BE2C (cell line): Measurements from ENCODE around the gene GALNT4.

Source experiments
- DNase-seq: peaks from one replicate; pipeline ENCODE4 v3.0.0-alpha.2; 2020
- H3K27me3 ChIP-seq: fragments of 250-450 bp; sonication (Bioruptor Pico); 2 replicates; pipeline ENCODE4 v1.5.1; 2020; ENCODE audit warnings: mild to moderate bottlenecking
- H3K36me3 ChIP-seq: fragments of 250-450 bp; sonication (Bioruptor Pico); 2 replicates; pipeline ENCODE4 v1.5.1; 2020; ENCODE audit warnings: mild to moderate bottlenecking
- H3K4me1 ChIP-seq: fragments of 250-450 bp; sonication (Bioruptor Pico); 2 replicates; pipeline ENCODE4 v1.5.1; 2020
- H3K4me3 ChIP-seq: 2 replicates; pipeline ENCODE4 v1.5.1; 2011; ENCODE audit warnings: low read depth, low read length
- H3K9me3 ChIP-seq: fragments of 250-450 bp; sonication (Bioruptor Pico); 2 replicates; pipeline ENCODE4 v1.5.1; 2020
- TF ChIP-seq, protein P1 (sequence below): IDR thresholded peaks from 2 replicates; pipeline ENCODE4 v1.5.1; 2012; ENCODE audit warnings: mild to moderate bottlenecking, low read depth, low read length

GALNT4 gene

DNA sequence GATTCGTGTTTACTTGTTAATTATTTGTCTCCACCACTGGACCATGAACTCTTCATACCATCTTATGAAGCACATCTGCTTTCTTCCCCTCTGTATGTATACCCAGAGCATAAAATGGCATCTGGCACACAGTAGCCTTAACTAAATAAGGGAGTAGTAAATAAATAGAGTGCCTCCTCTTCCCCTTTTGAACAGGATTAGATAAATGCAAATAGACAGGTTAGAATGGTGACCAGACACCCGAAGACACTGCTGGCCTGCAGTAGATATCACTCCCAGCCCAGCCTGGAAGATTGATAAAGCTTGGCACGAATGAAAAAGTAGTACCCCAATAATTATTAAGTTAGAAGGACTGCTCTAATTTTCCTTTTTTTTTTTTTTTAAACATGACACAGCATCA, 6.9 kb downstream of the GALNT4 start:
- no peaks in the 10 kb centered on the region for H3K36me3 ChIP-seq
- TF ChIP-seq, protein P1, sequence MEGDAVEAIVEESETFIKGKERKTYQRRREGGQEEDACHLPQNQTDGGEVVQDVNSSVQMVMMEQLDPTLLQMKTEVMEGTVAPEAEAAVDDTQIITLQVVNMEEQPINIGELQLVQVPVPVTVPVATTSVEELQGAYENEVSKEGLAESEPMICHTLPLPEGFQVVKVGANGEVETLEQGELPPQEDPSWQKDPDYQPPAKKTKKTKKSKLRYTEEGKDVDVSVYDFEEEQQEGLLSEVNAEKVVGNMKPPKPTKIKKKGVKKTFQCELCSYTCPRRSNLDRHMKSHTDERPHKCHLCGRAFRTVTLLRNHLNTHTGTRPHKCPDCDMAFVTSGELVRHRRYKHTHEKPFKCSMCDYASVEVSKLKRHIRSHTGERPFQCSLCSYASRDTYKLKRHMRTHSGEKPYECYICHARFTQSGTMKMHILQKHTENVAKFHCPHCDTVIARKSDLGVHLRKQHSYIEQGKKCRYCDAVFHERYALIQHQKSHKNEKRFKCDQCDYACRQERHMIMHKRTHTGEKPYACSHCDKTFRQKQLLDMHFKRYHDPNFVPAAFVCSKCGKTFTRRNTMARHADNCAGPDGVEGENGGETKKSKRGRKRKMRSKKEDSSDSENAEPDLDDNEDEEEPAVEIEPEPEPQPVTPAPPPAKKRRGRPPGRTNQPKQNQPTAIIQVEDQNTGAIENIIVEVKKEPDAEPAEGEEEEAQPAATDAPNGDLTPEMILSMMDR: no peak
- H3K4me3 ChIP-seq: no peak overlapping the region
- no peaks in the 10 kb centered on the region for H3K27me3 ChIP-seq
- H3K9me3 ChIP-seq: no peaks in the 10 kb centered on the region
- H3K4me1 ChIP-seq: no peaks in the 10 kb centered on the region
- DNase-seq: no peak

DNA sequence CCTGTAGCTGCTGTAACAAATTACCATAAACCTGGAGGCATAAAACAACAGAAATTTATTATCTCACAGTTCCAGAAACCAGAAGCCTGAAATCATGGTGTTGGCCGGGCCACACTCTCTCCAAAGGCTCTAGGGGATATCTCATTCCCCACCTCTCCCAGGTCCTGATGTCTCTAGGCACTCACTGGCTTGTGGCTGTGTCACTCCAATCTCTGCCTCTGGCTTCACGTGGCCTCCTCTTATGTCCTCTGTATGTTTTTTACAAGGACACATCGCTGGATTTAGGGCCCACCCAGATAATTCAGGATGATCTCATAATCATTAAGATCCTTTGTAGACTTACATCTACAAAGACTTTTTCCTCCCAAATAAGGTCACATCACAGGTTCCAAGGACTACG, 8.0 kb downstream of the GALNT4 start:
- Histone ChIP-seq H3K36me3 (no peaks in the 10 kb centered on the region), H3K4me1 (no peaks in the 10 kb centered on the region), H3K4me3 (no peak overlapping the region), H3K27me3 (no peaks in the 10 kb centered on the region), H3K9me3 (no peaks in the 10 kb centered on the region)
- no peak for DNase-seq
- TF ChIP-seq, protein P1: no peak

DNA sequence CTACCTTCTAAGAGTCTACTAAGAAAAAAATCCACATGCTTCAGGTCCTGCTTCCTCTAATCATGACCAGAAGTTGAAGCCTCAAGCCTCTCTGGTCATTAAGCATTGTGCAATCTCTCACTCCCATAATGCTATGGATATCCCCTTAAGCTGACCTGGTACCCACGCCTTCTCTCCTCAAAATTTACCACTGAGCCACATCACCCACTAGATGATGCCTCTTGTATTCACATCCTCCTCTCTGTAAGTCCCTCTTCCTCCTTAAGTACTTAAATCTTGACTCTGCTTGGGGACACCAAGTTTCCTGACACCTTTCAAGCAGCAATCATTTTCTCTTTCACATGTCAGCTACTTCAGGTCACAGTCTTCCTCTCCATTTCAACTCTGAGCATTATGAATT, 9.8 kb downstream of the GALNT4 start:
- no peaks in the 10 kb centered on the region for H3K4me1 ChIP-seq
- DNase-seq: no peak

DNA sequence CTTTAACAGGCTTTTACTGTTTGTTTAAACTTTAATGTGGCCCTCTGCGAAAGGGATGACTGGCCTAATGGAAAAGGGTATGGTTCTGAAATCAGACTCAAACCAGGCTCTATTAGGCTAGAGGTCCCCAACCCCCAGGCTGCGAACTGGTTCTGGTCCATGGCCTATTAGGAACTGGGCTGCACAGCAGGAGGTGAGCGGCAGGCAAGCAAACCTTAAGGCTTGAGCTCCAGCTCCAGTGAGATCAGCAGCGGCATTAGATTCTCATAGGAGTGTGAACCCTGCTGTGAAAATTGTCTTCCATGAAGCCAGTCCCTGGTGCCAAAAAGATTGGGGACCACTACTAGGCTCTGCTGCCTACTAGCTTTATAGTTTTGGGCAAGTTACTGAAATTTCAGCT, 11.1 kb downstream of the GALNT4 start:
- no peak overlapping the region for H3K4me3 ChIP-seq
- H3K27me3 ChIP-seq: no peaks in the 10 kb centered on the region
- no peaks in the 10 kb centered on the region for H3K4me1 ChIP-seq
- TF ChIP-seq, protein P1: no peak
- H3K9me3 ChIP-seq: no peaks in the 10 kb centered on the region
- no peaks in the 10 kb centered on the region for H3K36me3 ChIP-seq
- DNase-seq: no peak

More for the DNA sequence above, 9.8 kb downstream of the GALNT4 start:
- Histone ChIP-seq H3K9me3 (no peaks in the 10 kb centered on the region), H3K36me3 (no peaks in the 10 kb centered on the region), H3K4me3 (no peak overlapping the region), H3K27me3 (no peaks in the 10 kb centered on the region)
- TF ChIP-seq, protein P1: no peak

DNA sequence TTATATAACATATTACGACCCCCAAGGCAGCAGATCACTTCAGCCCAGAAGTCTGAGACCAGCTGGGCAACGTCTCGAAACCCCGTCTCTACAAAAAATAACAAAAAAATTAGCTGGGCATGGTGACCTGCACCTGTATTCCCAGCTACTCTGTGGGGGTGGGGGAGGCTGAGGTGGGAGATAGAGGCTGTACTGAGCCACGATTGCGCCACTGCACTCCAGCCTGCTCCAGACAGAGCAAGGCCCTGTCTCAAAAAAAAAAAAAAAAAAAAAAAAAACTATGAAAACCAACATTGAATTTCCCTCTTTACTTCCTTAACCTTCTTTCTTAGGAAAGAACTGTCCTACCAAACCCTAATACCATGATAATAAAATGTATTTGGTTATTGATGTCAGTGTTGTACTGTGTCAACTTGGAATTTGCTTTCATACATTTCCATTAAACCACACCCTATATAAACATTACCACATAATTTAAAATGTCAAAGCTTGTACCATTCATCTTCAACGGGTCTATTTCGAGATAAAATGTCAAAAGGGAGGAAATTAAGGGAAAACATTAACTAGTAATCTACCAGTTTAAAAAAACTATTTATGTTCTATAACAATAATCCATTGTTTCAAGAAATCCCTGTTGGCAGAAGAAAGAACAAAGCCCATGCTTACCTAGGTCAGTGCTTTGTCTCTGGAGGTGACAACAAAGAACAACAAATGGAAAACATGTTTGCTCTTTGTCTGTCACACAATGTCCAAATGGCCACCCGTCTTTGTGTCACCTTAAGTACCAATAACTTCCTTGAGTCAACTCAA, 17.4 kb downstream of the GALNT4 start:
- TF ChIP-seq, protein P1: no peak
- no peak for DNase-seq
- Histone ChIP-seq H3K9me3 (no peaks in the 10 kb centered on the region), H3K4me3 (no peak overlapping the region), H3K4me1 (no peaks in the 10 kb centered on the region), H3K27me3 (no peaks in the 10 kb centered on the region), H3K36me3 (no peaks in the 10 kb centered on the region)

DNA sequence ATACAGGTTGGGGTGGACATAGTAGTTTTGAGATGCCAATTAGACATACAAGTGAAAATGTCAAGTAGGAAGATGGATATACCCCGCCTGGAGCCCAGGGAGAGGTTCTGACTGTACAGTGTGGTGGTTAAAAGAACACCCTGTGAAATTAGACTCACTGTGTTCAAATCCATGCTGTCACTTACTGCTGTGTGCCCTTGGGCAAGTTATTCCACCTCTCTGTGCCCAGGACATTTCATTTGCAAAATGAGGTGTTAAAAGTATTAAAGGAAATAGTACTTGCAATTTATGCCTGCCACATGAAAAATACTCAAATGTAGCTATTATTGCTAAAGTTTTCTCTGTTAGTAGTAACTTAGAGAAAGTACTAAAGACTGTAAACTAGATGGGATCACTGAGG, 18.5 kb downstream of the GALNT4 start:
- H3K4me1 ChIP-seq: no peaks in the 10 kb centered on the region
- H3K9me3 ChIP-seq: no peaks in the 10 kb centered on the region
- TF ChIP-seq, protein P1: no peak
- no peaks in the 10 kb centered on the region for H3K27me3 ChIP-seq
- H3K4me3 ChIP-seq: no peak overlapping the region
- H3K36me3 ChIP-seq: no peaks in the 10 kb centered on the region
- no peak for DNase-seq
